HG03159 (cell line): ENCODE measurements around the gene IRF2.
"Not testable (repeated sequence)": the region's sequence is repeated elsewhere in the genome, so short reads cannot be mapped to it uniquely, and the experiment has no call there.

Experiments used
- ATAC-seq: cut with Tn5 transposase; IDR thresholded peaks from one replicate; pipeline ENCODE4 v1.9.1; 2021; ENCODE audit warnings: mild to moderate bottlenecking, moderate library complexity; ENCODE audit not compliant: unreplicated experiment

IRF2 gene

DNA sequence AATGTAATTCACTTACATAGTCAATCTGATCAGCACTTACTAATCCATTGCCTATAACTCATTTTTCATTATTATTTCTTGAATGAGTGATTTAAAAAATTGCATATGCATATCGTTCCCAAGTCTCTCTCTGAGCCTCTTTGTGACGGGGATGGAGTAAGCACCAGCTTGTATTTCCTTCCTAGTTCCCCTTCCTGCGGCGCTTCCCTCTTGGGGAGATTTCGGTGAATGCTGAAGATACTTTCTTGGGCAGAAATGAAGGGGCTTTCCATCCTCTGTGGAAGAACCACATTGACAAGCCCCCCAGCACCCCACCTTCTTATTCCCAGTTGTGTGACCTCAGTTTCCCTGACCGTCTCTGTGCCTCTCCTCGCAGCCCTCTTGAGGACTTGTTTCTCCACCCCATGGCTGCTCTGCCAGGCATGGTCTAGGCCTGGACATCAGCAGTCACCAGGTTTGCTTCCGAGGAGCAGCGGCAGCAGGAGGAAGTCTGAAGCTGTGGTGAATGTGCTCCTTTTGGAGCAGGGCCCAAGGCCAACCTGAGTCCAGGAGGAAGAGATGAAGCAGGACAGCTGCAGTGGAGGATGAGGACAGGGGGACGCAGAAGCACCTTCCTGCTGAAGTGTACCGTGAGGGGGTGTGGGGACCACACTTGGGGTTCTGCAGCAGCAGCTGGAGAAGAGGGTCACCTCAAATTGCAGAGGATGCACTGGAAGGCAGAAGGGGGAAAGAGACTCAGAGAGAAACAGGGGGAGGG, 124.9 kb downstream of the IRF2 start:
- ATAC-seq: no peak

DNA sequence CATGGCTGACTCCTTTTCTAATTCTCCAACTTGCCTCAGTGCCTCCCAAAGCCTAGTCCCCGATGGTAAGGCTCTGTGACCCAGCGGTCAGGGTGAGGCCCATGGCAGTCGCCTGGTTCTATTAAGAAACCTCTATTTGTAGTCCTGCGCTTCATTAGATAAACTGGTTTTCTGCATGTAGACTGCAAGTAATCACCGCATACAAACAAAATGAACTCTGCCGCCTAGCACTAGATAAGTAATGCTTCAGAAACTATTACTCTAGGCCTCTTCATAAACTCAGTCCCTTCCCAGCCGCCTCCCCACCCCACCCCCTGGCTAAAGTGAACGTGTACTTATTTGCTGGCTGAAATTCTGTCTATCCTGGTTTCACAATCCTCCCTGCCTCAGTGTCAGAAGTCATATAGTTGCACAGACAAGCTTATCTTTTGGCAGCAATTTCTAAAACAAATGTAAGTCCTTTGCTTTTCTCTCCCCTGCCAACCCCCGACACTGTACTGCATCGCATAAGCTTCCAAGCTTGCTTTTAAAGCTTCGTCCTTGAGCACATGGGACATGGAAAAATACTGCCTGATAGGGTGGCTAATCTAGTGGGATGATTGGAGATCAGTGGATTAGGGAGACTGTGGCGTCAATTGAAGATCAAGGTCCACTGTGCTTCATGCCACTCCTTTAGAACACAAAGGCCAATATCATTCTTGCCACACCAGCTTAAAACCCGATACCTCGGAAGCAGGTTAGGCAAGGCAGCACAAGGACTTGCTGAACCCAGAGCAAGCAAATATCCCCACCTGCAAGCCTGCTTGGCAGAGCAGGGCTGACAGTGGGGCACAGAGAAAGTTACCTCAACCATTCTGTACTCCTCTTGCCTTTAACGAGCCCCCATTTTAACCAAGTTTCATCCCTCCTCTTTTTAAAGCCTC, 125.8 kb downstream of the IRF2 start:
- ATAC-seq: no peak

GRCh38 chr4:184347251-184348239, 126.8 kb downstream of the IRF2 start:
- ATAC-seq: peak; percentile 66

GRCh38 chr4:184346682-184347081, 127.7 kb downstream of the IRF2 start:
- no peak for ATAC-seq

DNA sequence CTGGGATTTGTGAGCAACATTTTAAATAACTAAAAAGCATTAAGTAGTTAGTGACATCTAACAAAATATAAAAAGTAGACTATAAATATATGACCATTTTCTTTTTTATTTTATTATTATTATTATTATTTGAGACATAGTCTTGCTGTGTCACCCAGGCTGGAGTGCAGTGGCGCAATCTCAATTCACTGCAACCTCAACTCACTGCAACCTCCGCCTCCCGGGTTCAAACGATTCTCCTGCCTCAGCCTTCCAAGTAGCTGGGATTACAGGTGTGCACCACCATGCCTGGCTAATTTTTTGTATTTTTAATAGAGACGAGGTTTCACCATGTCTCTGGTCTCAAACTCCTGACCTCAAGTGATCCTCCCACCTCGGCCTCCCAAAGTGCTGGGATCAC, 128.1 kb downstream of the IRF2 start:
- not testable (repeated sequence) for ATAC-seq

DNA sequence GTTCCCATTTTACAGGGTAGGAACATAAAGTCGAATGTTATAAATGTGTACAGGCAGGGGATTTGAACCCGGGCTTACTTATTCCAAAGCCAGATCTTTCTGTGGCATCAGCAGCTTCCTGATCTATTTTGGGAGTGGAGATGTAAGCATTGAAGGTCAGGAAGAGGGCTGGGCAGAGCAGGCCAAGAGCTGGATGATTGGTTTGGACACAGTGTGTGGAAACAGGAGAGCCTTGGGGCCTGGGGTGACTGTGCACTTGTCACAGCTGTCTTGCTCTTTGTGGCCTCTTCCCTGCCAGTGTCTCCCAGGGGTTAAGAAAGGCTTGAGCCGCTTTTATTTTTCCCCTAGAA, 128.8 kb downstream of the IRF2 start:
- no peak for ATAC-seq

GRCh38 chr4:184344899-184345572, 129.3 kb downstream of the IRF2 start:
- no peak for ATAC-seq

DNA sequence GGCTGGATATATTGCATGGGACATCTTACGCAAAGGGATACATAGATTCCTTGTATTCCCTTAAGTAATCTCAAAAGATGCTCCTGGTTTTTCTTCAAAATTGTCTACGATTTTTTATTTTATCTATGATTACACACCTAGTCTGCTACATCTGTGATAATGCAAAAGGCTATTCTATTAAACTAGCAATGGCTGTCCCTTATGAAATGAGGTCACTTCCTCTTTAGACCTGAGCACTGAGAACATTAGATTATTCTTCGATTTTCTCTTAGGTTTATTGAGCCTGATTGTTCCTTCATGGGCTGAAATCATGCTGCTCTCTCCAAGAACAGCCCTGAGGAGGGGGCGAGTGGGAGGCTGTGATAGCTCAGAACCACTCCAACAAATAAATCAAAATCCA, 129.9 kb downstream of the IRF2 start:
- ATAC-seq: no peak

- peak; percentile 39 for ATAC-seq
Measured at GRCh38 chr4:184343502-184344177, 130.7 kb downstream of the IRF2 start.

DNA sequence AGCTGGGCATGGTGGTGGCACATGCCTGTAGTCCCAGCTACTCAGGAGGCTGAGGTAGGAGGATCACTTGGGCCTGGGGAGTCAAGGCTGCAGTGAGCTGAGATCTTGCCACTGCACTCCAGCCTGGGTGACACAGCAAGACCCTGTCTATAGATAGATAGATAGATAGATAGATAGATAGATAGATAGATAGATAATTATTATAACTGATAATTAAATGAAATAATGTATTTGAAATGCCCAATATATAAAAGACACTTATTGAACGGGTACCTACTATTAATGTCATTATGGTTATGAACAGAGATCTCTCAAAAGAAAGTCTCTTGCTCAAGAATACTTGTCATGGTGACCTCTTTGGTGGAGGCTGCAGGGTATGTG, 131.5 kb downstream of the IRF2 start:
- ATAC-seq: not testable (repeated sequence)

DNA sequence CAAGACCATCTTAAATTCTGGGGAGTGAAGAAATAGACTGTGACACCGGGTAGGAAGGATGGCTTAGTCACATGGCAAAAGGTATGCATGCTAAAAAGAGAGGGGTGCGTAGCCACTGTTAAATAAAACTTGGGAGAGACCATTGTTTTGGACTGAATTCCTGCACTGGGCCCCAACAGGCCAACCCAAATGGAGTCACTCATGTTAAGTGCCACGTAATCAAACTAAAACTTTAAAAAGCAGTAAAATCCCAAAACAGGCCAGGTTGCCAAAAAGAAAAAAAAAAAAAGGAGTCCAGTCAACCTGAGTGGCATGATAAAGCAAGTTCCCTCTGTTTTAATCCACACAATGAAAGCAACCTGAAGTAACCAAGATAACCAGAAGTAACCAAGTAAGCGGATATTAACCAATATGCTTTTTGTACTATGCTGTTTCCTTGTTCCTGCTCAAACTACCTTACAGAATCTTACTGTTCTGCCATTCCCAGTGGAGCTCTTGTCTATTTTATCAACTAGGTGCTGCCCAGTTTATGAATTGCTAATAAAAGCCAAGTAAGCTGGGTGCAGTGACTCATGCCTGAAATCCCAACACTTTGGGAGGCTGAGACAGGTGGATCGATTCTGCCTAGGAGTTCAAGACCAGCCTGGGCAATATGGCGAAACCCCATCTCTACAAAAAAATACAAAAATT, 132.0 kb downstream of the IRF2 start:
- no peak for ATAC-seq

DNA sequence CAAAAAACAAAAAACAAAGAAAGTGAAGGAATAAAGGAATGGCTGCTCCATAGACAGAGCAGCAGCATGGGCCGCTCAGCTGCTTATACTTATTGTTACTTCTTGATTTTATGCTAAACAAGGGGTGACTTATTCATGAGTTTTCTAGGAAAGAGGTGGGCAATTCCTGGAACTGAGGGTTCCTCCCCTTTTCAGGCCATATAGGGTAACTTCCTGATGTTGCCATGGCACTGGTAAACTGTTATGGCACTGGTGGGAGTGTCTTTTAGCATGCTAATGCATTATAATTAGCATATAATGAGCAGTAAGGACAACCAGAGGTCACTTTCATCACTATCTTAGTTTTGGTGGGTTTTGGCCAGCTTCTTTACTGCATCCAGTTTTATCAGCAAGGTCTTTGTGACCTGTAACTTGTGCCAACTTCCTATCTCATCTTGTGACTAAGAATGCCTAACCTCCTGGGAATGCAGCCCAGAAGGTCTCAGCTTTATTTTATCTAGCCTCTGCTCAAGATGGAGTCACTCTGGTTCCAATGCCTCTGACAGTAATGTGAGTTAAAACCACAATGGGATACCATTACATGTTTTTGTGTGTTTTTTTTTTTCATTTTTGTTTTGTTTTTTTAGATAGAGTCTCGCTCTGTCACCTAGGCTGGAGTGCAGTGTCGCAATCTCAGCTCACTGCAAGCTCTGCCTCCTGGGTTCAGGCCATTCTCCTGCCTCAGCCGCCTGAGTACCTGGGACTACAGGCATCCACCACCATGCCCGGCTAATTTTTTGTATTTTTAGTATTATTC, 134.8 kb downstream of the IRF2 start:
- ATAC-seq: not testable (repeated sequence)

DNA sequence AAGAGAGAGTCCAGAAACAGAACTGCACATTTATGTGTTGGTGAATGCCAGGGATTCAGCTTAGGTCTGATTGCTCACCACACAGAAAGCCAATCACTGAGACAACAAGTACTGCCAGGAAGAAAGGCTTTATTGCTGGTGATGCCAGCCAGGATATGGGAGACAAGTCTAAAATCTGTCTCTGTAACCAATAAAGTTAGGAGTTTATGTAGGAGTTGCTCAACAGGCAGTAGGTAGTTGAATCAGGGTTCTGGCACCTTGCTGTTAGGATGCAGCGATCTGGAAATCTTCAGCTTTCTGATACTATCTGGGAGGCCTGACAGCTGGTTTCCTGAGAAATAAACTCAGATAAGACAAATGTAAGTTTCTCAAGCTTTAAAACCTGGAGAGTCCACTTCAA, 136.4 kb downstream of the IRF2 start:
- no peak for ATAC-seq
